DOHH2 (cell line): ENCODE measurements around the gene FSIP2.

Source experiments
- H3F3A ChIP-seq: fragments of 200-600 bp; sonication (generic), shearing (Covaris generic); 2 replicates; pipeline ENCODE4 v1.6.0; 2016; ENCODE audit warnings: antibody characterized with exemption, mild to moderate bottlenecking; ENCODE audit not compliant: control insufficient read depth, insufficient read depth
- H3K27ac ChIP-seq: fragments of 200-600 bp; sonication (generic); 2 replicates; pipeline ENCODE4 v1.5.1; 2014; ENCODE audit warnings: low read depth, mild to moderate bottlenecking, low read length, moderate library complexity
- H3K27me3 ChIP-seq: fragments of 200-600 bp; sonication (generic); 2 replicates; pipeline ENCODE4 v1.6.1; 2014; ENCODE audit warnings: mild to moderate bottlenecking, low read length, mixed read lengths; ENCODE audit not compliant: control insufficient read depth
- H3K36me3 ChIP-seq: fragments of 200-600 bp; sonication (generic); 2 replicates; pipeline ENCODE4 v1.6.1; 2014; ENCODE audit warnings: mild to moderate bottlenecking, low read length, moderate library complexity, mixed read lengths; ENCODE audit not compliant: control insufficient read depth
- H3K4me1 ChIP-seq: fragments of 200-600 bp; sonication (generic); 2 replicates; pipeline ENCODE4 v1.6.1; 2014; ENCODE audit warnings: mild to moderate bottlenecking, low read length, mixed read lengths; ENCODE audit not compliant: control insufficient read depth
- H3K4me2 ChIP-seq: fragments of 200-600 bp; sonication (generic); 2 replicates; pipeline ENCODE4 v1.6.0; 2014; ENCODE audit warnings: mild to moderate bottlenecking, low read length, moderate library complexity
- H3K4me3 ChIP-seq: fragments of 200-600 bp; sonication (generic); 2 replicates; pipeline ENCODE4 v1.5.1; 2014; ENCODE audit warnings: mild to moderate bottlenecking, low read length, mixed read lengths
- H3K79me2 ChIP-seq: fragments of 200-600 bp; sonication (generic); 2 replicates; pipeline ENCODE4 v1.6.1; 2014; ENCODE audit warnings: mild to moderate bottlenecking, low read length, mixed read lengths; ENCODE audit not compliant: control insufficient read depth
- H3K9me2 ChIP-seq: fragments of 200-600 bp; sonication (generic); replicated peaks from 2 replicates; pipeline ENCODE4 v1.6.1; 2014; ENCODE audit warnings: mild to moderate bottlenecking, low read length, mixed read lengths; ENCODE audit not compliant: control insufficient read depth
- H3K9me3 ChIP-seq: fragments of 200-600 bp; sonication (generic); 2 replicates; pipeline ENCODE4 v1.6.1; 2014; ENCODE audit warnings: antibody characterized with exemption, low read length, mixed read lengths; ENCODE audit not compliant: control insufficient read depth, insufficient read depth
- H4K20me1 ChIP-seq: fragments of 200-600 bp; sonication (generic); 2 replicates; pipeline ENCODE4 v1.6.0; 2014; ENCODE audit warnings: low read depth, mild to moderate bottlenecking, antibody characterized with exemption, low read length, moderate library complexity; ENCODE audit not compliant: control insufficient read depth, insufficient read depth
- CTCF ChIP-seq: fragments of 200-600 bp; sonication (generic); IDR thresholded peaks from one replicate; pipeline ENCODE4 v1.5.1; 2014; ENCODE audit warnings: antibody characterized with exemption, mild to moderate bottlenecking, low read depth, low read length; ENCODE audit not compliant: poor library complexity, severe bottlenecking
- EZH2phosphoT487 ChIP-seq: fragments of 200-600 bp; sonication (generic); IDR thresholded peaks from 2 replicates; pipeline ENCODE4 v1.6.1; 2017; ENCODE audit warnings: borderline replicate concordance, mild to moderate bottlenecking, antibody characterized with exemption, low read length, moderate library complexity, mixed read lengths

Gene FSIP2

GRCh38 chr2:185780890-185781289, 42.3 kb downstream of the FSIP2 start:
- H3F3A ChIP-seq, result no peaks in the 10 kb centered on the region
- H3K36me3 ChIP-seq, result no peaks in the 10 kb centered on the region
- H3K9me2 ChIP-seq, result no peaks in the 10 kb centered on the region
- H4K20me1 ChIP-seq, result no peaks in the 10 kb centered on the region
- TF ChIP-seq EZH2phosphoT487, result no peak
- H3K27me3 ChIP-seq, result no peaks in the 10 kb centered on the region
- no peak overlapping the region for H3K4me2 ChIP-seq
- H3K9me3 ChIP-seq, result no peaks in the 10 kb centered on the region
- no peak overlapping the region for H3K4me3 ChIP-seq
- H3K4me1 ChIP-seq, result no peaks in the 10 kb centered on the region
- H3K79me2 ChIP-seq, result no peaks in the 10 kb centered on the region
- no peak overlapping the region for H3K27ac ChIP-seq

GRCh38 chr2:185782223-185782769, 43.7 kb downstream of the FSIP2 start:
- no peaks in the 10 kb centered on the region for H3F3A ChIP-seq
- no peaks in the 10 kb centered on the region for H3K27me3 ChIP-seq
- no peaks in the 10 kb centered on the region for H3K4me1 ChIP-seq
- no peak overlapping the region for H3K4me2 ChIP-seq
- no peaks in the 10 kb centered on the region for H3K9me3 ChIP-seq
- H3K9me2 ChIP-seq, result no peaks in the 10 kb centered on the region
- no peaks in the 10 kb centered on the region for H4K20me1 ChIP-seq
- no peak overlapping the region for H3K27ac ChIP-seq
- no peaks in the 10 kb centered on the region for H3K79me2 ChIP-seq
- H3K4me3 ChIP-seq, result no peak overlapping the region
- TF ChIP-seq EZH2phosphoT487, result no peak
- TF ChIP-seq CTCF, result no peak
- H3K36me3 ChIP-seq, result no peaks in the 10 kb centered on the region

GRCh38 chr2:185785156-185785555, 46.6 kb downstream of the FSIP2 start:
- Histone ChIP-seq H3K27me3 (no peaks in the 10 kb centered on the region), H3K4me3 (no peak overlapping the region), H4K20me1 (no peaks in the 10 kb centered on the region), H3K36me3 (no peaks in the 10 kb centered on the region), H3K9me2 (no peaks in the 10 kb centered on the region), H3K79me2 (no peaks in the 10 kb centered on the region), H3K27ac (no peak overlapping the region), H3K9me3 (no peaks in the 10 kb centered on the region), H3K4me1 (no peaks in the 10 kb centered on the region), H3F3A (no peaks in the 10 kb centered on the region), H3K4me2 (no peak overlapping the region)
- no peak for TF ChIP-seq EZH2phosphoT487
- no peak for TF ChIP-seq CTCF

GRCh38 chr2:185785851-185786473, 47.4 kb downstream of the FSIP2 start:
- H3K9me3 ChIP-seq, result no peaks in the 10 kb centered on the region
- no peaks in the 10 kb centered on the region for H3K9me2 ChIP-seq
- TF ChIP-seq EZH2phosphoT487, result no peak
- TF ChIP-seq CTCF, result no peak
- H4K20me1 ChIP-seq, result no peaks in the 10 kb centered on the region
- no peaks in the 10 kb centered on the region for H3K4me1 ChIP-seq
- no peaks in the 10 kb centered on the region for H3K36me3 ChIP-seq
- no peak overlapping the region for H3K27ac ChIP-seq
- H3K27me3 ChIP-seq, result no peaks in the 10 kb centered on the region
- H3K4me2 ChIP-seq, result no peak overlapping the region
- H3K79me2 ChIP-seq, result no peaks in the 10 kb centered on the region
- H3F3A ChIP-seq, result no peaks in the 10 kb centered on the region
- no peak overlapping the region for H3K4me3 ChIP-seq
